ENCODE measurements around the gene TACC2.
A peak's percentile ranks its signal among the peaks of the same experiment; 100 is the strongest.

Gene TACC2

GRCh38 chr10:122258136-122259074, 269.4 kb downstream of the TACC2 start:
- no peak for DNase-seq

DNA sequence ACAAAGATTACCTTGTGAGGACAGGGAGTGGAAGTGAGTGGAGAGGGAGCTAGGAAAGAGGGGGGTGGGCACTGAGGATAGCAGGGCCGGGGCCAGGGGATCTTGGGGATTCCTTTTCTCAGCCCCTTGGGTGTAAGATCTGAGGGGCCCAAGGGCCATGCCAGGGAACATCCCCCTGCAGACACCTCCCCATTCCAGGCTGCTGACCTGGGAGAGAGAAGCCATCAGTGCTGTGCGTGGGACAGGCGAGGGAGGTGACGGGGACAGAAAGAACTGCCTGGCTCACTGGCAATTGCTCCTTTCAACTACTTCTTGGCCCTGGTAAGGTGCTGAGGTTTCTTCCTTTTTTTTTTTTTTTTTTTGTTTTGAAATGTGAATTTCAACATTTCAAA, 270.1 kb downstream of the TACC2 start:
- DNase-seq: no peak

- DNase-seq: no peak
These were observed 272.6 kb downstream of the TACC2 start for GRCh38 chr10:122261584-122261983.

DNA sequence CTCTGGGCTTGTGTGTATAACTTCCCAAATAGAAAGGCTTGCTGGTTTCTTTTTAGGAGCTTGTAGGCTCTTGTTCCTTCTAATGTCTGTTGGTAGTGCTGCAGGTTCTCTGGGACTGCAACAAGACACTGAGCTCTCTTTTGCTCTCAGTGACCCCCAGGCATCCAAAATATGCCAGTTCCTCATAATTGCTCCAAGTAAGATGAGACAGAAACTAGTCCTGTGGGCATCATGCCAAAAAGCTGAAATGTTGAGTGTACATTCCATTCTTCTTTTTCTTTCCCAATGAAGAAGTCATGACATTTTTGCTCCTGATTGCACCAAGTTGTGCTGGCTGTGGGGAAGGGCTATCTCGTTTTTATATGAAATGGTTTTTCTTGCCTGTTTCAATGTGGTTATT, 275.0 kb downstream of the TACC2 start:
- DNase-seq: no peak

- DNase-seq: no peak
These were observed 275.5 kb downstream of the TACC2 start for GRCh38 chr10:122264436-122264835.

- DNase-seq: no peak
These were observed 276.0 kb downstream of the TACC2 start for GRCh38 chr10:122264931-122265330.

- DNase-seq: no peak
These were observed 276.9 kb downstream of the TACC2 start for GRCh38 chr10:122265896-122266295.

DNA sequence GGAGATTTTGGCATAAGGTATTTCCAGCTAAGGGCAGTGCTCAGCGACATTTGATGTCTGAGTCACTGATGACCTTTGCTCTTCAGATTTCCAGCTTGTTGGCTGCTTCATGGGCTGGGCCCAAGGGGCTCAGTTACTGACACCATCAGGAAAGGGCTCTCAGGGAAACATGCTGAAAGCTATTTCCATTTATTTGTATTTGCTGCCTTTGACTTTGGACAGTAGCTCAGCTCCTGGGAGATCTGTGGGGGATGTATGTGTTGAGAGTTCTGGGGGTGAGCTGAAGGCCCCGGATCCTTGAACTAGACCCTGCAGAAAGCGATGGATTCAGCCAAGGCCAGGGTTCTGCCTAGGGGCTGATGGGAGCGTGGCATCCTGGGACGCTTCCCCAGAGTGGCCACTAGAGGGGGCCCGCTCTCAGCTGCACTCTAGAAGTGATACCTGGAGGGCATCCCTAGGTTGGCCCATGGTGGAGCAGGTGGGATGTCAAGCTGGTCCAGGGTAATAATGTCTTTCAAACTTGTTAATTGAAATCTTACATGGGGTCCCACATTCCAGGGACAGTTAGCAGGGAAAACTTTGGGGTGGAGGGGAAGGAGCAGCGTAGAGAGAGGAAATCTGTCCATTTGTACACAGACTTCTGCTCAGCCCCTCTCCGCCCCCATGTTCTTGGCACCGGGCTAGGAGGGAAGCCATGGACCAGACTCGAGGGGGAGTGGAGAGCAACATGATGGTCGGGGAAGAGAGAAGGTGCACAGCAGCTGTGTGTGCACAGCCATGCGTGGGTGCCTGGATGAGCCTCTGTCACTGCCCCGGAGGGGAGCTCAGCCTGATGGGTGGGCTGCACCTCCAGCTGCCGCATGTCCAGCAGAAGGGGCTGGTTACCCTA, 279.1 kb downstream of the TACC2 start:
- peak; percentile 56 for DNase-seq

GRCh38 chr10:122269059-122269687, 280.2 kb downstream of the TACC2 start:
- no peak for DNase-seq

DNA sequence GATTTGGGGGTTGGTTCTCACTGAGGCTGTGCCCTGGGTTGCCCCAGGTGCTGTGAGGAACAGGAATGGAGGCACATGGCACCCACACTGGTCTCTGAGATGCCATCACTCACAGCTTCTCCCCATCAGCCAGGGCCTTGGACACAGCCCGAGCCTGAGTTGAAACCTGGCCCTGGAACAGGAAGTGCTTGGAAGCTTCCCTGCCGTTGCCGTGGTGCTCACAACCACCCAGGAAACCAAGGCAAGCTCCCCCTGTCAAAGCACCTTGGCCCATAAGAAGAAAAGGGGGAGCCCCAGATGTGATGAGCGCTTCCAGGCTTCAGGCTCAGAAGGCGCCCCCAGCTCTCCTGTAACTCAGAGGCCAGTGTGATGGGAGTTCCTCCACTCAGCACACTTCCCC, 282.1 kb downstream of the TACC2 start, which contains the start of gene BTBD16:
Gene BTBD16 (plus strand): TSS at position 221 of the 400 bp plus-strand sequence. CDS start 3,786 bp downstream, outside the sequence.
- no peak for DNase-seq

DNA sequence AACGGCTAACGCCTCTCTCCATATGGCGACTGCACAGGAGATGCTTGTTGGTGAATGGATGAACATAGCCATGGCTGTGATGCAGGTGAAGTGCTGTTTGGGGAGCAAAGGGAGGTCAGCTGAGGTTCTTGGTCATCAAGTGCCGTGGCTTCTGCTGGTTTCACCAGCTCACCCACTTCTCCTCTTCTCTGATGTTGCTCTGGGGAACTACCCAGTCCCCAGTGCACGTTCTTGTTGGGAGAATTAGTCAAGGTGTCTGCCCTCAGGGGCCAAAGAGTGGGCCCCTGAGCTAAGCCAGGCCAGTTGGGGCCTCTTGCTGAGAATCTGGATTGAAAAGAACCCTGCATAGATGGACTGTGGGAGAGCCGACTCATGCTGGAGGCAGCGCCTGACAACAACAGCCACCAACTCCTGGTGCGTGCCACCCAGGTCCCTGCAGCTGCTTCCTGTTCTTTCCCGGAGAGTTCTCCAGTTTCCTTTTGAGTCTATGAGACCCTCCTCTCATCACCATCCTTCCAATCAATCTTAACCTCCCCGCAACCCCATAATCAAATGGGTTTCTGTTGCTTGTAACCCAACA, 285.1 kb downstream of the TACC2 start:
- DNase-seq: no peak

DNA sequence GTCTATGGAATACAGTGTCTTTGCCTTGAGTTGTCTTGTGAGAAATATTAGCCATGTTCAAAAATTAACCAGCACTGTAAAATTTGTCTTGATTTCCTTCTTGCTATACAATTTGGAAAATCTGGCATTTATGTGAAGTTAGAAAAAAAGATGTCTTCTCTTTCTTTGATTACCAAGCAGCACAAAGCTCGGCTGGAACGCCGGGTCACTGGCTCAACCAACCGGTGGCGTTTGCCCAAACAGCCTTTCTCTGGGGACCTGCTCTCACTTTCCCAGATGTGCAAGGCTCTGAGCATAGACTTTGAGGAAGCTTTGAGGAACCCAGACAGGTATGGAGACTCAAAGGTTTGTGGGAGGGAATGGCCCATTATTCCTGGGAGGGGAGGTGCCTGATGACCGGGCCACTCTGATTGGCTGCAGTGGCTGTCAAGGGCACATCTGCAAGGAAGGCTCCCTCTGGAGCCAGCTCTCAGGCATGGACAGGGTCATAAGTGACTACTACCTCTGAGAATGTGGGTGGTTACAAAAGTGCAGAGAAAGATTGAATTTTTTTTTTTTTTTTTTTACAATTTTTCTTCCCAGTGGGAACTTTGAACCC, 287.7 kb downstream of the TACC2 start:
- no peak for DNase-seq

- DNase-seq: no peak
These were observed 288.7 kb downstream of the TACC2 start for GRCh38 chr10:122277526-122278136.

DNA sequence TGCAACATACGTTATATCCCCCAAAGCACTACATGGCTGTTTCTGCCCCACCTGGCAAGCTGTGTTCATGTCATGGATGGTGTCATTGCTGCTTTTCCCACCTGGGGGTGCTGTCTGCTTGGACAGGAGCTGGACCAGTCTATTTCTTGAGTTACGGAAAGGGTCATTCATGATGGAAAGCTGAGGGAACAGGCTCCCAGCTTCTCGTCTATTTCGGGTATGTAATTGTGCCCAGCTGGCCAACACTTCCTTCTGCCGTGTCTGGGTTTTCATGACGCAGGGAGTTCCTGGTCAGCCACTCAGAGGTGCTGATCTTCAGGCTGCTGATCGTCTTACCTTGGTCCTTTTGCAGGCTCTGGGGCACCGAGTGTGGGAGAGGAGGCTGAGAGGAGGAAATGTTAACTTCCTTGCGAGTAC, 290.8 kb downstream of the TACC2 start:
- peak; percentile 26 for DNase-seq

- DNase-seq: no peak
These were observed 291.2 kb downstream of the TACC2 start for GRCh38 chr10:122280156-122280555.

- no peak for DNase-seq
These were observed 292.2 kb downstream of the TACC2 start for GRCh38 chr10:122281018-122281626.

- DNase-seq: no peak
These were observed 292.8 kb downstream of the TACC2 start for GRCh38 chr10:122281751-122282150.

GRCh38 chr10:122282253-122282671, 293.3 kb downstream of the TACC2 start:
- no peak for DNase-seq

- no peak for DNase-seq
These were observed 293.9 kb downstream of the TACC2 start for GRCh38 chr10:122282909-122283308.

- DNase-seq: no peak
These were observed 296.8 kb downstream of the TACC2 start for GRCh38 chr10:122285506-122286444.
